Kidney (tissue), 14 donors: ENCODE results near the gene PITPNM3. TPM values are rescaled to one million over a fixed set of nuclear protein-coding genes. Genes with fewer than 3 reads are reported as not detected.
A peak's percentile ranks its signal among the peaks of the same experiment; 100 is the strongest.

Source experiments
- DNase-seq, 5 donors: peaks; one replicate each; pipeline ENCODE4 v3.0.0-alpha.2; 2013 to 2020
- FAIRE-seq: peaks from 2 replicates; lab custom pipeline; 2012; peaks lifted over from hg19 to GRCh38; lab: Jason Lieb, UNC
- H3K27ac ChIP-seq, 2 donors: one replicate each; pipeline ENCODE4 v1.7.0; 2013; ENCODE audit warnings: low read depth in 2 of 2, low read length in 2 of 2, inconsistent platforms in 1 of 2
- H3K27me3 ChIP-seq: one replicate; pipeline ENCODE4 v1.7.1; 2013; ENCODE audit warnings: low read length, inconsistent platforms; ENCODE audit not compliant: control insufficient read depth, insufficient read depth
- H3K36me3 ChIP-seq, 3 donors: one replicate each; pipeline versions ENCODE4 v1.7.0 to v1.7.1; 2013; ENCODE audit warnings: low read length in 3 of 3, control low read depth in 1 of 3, inconsistent platforms in 1 of 3; ENCODE audit not compliant: insufficient read depth in 3 of 3, control insufficient read depth in 2 of 3
- H3K4me1 ChIP-seq, 3 donors: one replicate each; pipeline versions ENCODE4 v1.7.0 to v1.7.1; 2013; ENCODE audit warnings: low read length in 3 of 3, inconsistent platforms in 1 of 3, low read depth in 1 of 3; ENCODE audit not compliant: control insufficient read depth in 2 of 3, insufficient read depth in 2 of 3
- H3K4me3 ChIP-seq, 3 donors: one replicate each; pipeline versions ENCODE4 v1.7.0 to v1.8.1; 2013; ENCODE audit warnings: low read length in 3 of 3, control low read depth in 1 of 3, inconsistent platforms in 1 of 3
- H3K9ac ChIP-seq, 3 donors: one replicate each; pipeline versions ENCODE4 v1.7.0 to v1.7.1; 2013; ENCODE audit warnings: low read length in 3 of 3, control low read depth in 1 of 3, inconsistent platforms in 1 of 3
- H3K9me3 ChIP-seq, 3 donors: one replicate each; pipeline versions ENCODE4 v1.7.0 to v1.7.1; 2013; ENCODE audit warnings: low read length in 3 of 3, control low read depth in 1 of 3, inconsistent platforms in 1 of 3; ENCODE audit not compliant: control insufficient read depth in 2 of 3, insufficient read depth in 1 of 3
- CTCF ChIP-seq: IDR thresholded peaks from 3 replicates; pipeline ENCODE4 v1.5.1; 2012; ENCODE audit warnings: mild to moderate bottlenecking, moderate library complexity, borderline replicate concordance; ENCODE audit not compliant: insufficient read depth; ENCODE audit errors: extremely low read depth
- intact Hi-C: fragments of 100-400 bp; cut with DNase I; formaldehyde crosslinking; loops from one replicate; pipeline ENCODE4 v1.11.1; 2022
- polyA plus RNA-seq: library from polyadenylated mRNA; stranded (reverse); fragments of 350-450 nt; fragmentation: Illumina TruSeq; extraction: RNeasy Lipid Tissue Mini Kit (QIAGEN cat#74804); gene quantifications from one replicate; pipeline ENCODE4 v1.2.3, GENCODE V29; 2014; ENCODE audit warnings: low read depth, low replicate concordance; ENCODE audit not compliant: insufficient read depth
- total RNA-seq: library from RNA; stranded (reverse); fragmentation: NEBNext Ultra II Directional; extraction: Animal tissue kit (Norgen Biotek cat#: 25700); gene quantifications from one replicate; pipeline ENCODE4 v1.2.1, GENCODE V29; 2021
- donor health status: control.
- donor health status: control.
- donor health status: control.
- donor health status: control.
- donor health status: control.
- donor health status: DM: yes; HTN: yes; CAD: no.
- donor health status: Normal renal cell carcinoma (clear cell type).

The PITPNM3 gene
- total and polyA plus RNA-seq, 2 donors from 2014 or later: 1.8 to 9.1 TPM

GRCh38 chr17:6415616-6416015 lies 140.7 kb downstream of the PITPNM3 start:
- DNase-seq (no peak), FAIRE-seq (no peak)
- H3K4me3 ChIP-seq: no peak overlapping the region
- no peak overlapping the region for H3K9ac ChIP-seq
- no peak overlapping the region for H3K27ac ChIP-seq
- H3K9me3 ChIP-seq: no peaks in the 10 kb centered on the region
- no peak for TF ChIP-seq CTCF
- H3K36me3 ChIP-seq: no peaks in the 10 kb centered on the region
- H3K4me1 ChIP-seq: no peaks in the 10 kb centered on the region
- no peaks in the 10 kb centered on the region for H3K27me3 ChIP-seq
- intact Hi-C loops: loop anchor here (5.0 kb wide), 1 partner anchor 818 kb away; no protein-coding TSS in a partner anchor

DNA sequence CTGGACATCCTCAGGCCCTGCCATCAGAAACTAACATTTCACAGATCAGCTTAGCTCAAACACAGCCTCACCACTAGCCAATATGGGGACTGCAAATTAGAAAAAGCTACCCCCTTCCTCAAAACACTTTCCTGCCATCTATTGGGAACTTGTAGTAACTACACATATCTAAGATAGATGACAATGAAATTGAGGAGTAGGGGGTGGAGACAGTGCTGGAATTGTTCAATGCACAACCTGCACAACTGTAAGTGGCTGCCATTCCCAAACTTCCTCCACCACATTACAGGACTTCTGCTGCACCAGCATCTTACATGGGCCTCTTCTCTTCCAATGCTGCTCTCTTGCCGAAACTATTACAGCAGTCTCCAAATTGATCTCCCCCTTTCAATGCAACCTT lies 143.3 kb downstream of the PITPNM3 start:
- no peaks in the 10 kb centered on the region for H3K36me3 ChIP-seq
- H3K4me3 ChIP-seq: no peak overlapping the region
- no peaks in the 10 kb centered on the region for H3K9me3 ChIP-seq
- H3K27me3 ChIP-seq: no peaks in the 10 kb centered on the region
- DNase-seq (peak in 2 of 5 donors; percentile 56 to 72), FAIRE-seq (no peak)
- intact Hi-C loops: no loop called here
- TF ChIP-seq CTCF: no peak
- H3K9ac ChIP-seq: no peak overlapping the region
- H3K4me1 ChIP-seq: no peaks in the 10 kb centered on the region
- no peak overlapping the region for H3K27ac ChIP-seq

DNA sequence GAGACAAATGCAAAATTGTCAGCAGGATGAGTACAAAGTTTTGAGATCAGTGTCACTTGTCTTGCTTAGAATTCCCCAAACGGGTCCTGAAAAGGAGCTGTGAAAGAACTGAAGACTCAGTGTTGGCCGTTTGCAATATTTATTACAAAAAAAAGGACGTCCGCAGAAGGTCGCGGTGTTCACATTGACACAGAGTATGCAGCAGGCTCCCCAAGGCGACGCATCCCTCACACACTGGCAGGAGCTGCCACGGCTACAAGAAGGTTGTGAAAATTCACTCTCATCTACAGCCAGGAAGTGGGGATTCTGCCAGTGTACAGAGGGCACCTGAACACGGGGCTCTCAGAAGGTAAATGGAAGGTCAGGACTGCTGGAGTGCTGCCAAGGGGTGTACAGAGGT lies 147.6 kb downstream of the PITPNM3 start:
- H3K4me1 ChIP-seq: no peaks in the 10 kb centered on the region
- H3K9ac ChIP-seq: no peak overlapping the region
- H3K4me3 ChIP-seq: no peak overlapping the region
- H3K27me3 ChIP-seq: no peaks in the 10 kb centered on the region
- no peaks in the 10 kb centered on the region for H3K9me3 ChIP-seq
- FAIRE-seq: no peak
- DNase-seq: peak in 1 of 5 donors; percentile 29
- TF ChIP-seq CTCF: no peak
- no peaks in the 10 kb centered on the region for H3K36me3 ChIP-seq
- intact Hi-C loops: no loop called here
- H3K27ac ChIP-seq: no peak overlapping the region

- no peaks in the 10 kb centered on the region for H3K27me3 ChIP-seq
- H3K36me3 ChIP-seq: no peaks in the 10 kb centered on the region
- intact Hi-C loops: no loop called here
- TF ChIP-seq CTCF: no peak
- DNase-seq: peak in 1 of 5 donors; percentile 35
- H3K4me3 ChIP-seq: no peak overlapping the region
- no peak for FAIRE-seq
- H3K9ac ChIP-seq: no peak overlapping the region
- H3K27ac ChIP-seq: no peak overlapping the region
- no peaks in the 10 kb centered on the region for H3K4me1 ChIP-seq
- H3K9me3 ChIP-seq: no peaks in the 10 kb centered on the region
Measured at GRCh38 chr17:6408276-6408675, 148.1 kb downstream of the PITPNM3 start.
